Measurements from ENCODE around the gene IL12B.
"Not testable (repeated sequence)": the region's sequence is repeated elsewhere in the genome, so short reads cannot be mapped to it uniquely, and the experiment has no call there.

Gene IL12B

DNA sequence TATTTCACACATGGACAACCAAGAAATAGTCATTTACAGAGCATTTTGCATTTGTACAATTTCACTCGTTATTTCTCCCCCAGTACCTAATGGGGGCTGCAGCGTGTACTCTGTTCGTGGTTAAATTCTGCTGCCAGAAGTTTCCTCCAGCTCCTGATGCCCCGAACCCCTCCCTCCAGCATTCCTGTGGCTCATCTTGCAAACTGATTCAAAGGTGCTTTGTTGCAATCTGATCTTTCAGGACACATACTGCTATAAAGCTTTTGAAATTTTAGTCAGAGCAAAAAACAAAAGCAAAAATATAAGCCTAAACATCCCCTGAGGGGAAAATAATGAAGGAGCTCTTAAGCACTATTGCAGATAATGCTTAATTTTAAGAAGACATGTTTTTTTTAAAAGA, 39.5 kb downstream of the IL12B start:
- no peak for DNase-seq

DNA sequence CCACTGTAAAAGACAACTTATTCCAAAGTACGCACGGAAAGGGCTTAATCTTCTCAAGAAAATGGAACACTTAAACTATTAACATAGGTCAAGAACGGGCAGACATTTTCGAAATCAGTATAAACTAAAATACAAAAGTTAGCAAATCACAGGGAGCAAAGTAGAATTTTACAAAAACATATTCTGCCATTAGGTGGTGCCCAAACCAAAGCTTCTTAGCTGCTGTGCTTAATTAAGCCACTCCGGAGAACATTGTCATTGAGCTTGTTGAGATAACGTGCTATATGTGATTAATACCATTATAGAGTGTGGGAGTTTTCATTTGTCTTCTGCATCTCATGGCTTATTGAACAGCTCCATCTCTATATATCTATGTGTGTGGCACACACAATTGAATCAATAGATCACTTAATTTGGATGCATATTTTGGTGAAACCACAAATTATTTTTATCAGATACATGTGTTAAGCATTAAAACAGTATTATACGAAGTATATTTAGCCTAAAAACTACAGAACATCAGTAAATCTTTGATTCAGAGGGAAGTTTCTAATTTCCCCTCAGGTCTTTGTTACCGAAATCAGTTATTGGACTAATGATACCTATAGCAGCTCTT, 43.8 kb downstream of the IL12B start:
- peak in 4 of 6 experiments; percentile 3 to 41 (median 20) for DNase-seq

DNA sequence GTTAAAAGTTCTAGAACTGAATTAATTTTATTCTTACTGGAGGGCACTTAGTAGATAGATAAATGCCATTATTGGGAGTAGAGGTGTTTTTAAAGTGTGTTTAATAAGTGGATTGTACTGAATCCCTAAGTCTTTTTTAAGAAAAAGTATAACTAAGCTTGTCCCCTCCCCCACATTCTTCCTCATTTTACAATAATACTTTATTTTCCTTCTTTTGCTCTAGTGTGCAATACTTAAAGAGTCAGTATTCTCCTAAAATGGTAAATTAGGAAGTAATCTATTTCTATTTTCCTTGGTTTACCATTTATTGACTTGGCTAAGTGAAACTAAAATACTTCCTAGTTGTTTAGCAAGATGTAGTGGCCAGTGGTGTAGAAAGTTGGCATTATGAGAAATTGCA, 55.6 kb downstream of the IL12B start:
- no peak for DNase-seq

DNA sequence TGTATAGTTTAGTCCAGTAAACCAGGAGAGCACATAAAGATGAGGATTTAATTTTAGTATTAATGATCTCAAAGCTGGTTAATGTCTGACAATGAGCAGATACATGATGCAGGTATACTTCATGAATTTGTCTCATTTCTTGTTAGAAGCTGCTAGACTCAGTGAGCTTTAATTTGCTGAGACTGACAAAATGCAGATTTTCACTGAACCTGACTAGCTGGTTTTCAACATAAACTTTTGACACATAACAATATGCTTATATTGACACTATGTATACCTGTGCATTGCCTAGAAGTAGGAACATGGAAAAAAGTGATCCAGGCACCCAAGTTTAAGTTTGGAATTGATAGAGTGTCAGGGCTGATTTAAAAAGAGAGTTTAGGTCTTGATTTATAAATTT, 56.4 kb downstream of the IL12B start:
- DNase-seq, result no peak

DNA sequence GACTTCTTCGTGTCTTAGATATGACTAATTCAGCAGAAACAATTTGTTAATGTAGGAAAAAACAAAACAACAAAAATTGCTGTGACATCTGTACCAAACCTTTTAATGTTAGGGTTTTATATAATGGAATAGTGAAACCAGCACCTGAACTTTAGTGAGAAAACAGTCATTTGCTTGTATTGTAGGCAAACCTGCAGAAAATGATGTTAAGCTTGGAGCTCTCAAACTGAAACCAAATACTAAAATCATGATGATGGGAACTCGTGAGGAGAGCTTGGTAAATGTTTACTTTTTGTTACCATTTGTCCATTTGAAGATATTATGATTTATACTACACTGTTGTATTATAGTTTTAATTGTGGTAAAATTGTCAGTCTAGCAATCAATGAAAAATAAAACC, 60.6 kb downstream of the IL12B start:
- no peak for DNase-seq

DNA sequence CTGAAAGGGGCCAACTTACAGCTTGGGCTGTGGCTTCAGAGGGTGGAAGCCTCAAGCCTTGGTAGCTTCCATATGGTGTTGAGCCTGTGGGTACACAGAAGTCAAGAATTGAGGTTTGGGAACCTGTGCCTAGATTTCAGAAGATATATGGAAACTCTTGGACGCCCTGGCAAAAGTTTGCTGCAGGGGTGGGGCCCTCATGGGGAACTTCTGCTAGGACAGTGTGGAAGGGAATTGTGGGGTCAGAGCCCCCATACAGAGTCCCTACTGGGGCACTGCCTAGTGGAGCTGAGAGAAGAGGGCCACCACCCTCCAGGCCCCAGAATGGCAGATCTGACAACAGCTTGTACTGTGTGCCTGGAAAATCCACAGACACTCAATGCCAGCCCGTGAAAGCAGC, 63.5 kb downstream of the IL12B start:
- not testable (repeated sequence) for DNase-seq

Measured in stimulated activated naive CD4-positive, alpha-beta T cell (primary cell).